Neuronal stem cell (in vitro differentiated cells): ENCODE results near the gene RYR1.

ENCODE experiments used
- DNase-seq: peaks from one replicate; pipeline ENCODE4 v3.0.0-alpha.2; 2013; ENCODE audit warnings: low spot score
- H2AFZ ChIP-seq: one replicate; pipeline ENCODE4 v1.6.1; 2013; ENCODE audit warnings: mild to moderate bottlenecking, low read length, inconsistent platforms
- H2AK5ac ChIP-seq: 2 replicates; pipeline ENCODE4 v1.6.1; 2013; ENCODE audit warnings: low read depth, mild to moderate bottlenecking, inconsistent platforms, low read length, moderate library complexity, mixed read lengths
- H2BK120ac ChIP-seq: 2 replicates; pipeline ENCODE4 v1.6.1; 2013; ENCODE audit warnings: low read depth, mild to moderate bottlenecking, inconsistent platforms, low read length, moderate library complexity, mixed read lengths
- H2BK12ac ChIP-seq: one replicate; pipeline ENCODE4 v1.6.1; 2013; ENCODE audit warnings: low read length, inconsistent platforms
- H2BK15ac ChIP-seq: 2 replicates; pipeline ENCODE4 v1.6.1; 2013; ENCODE audit warnings: mild to moderate bottlenecking, low read length, inconsistent platforms, mixed read lengths
- H2BK5ac ChIP-seq: one replicate; pipeline ENCODE4 v1.6.1; 2013; ENCODE audit warnings: inconsistent platforms, mild to moderate bottlenecking, low read length, moderate library complexity
- H3K14ac ChIP-seq: one replicate; pipeline ENCODE4 v1.6.1; 2013; ENCODE audit warnings: low read length, inconsistent platforms
- H3K18ac ChIP-seq: 2 replicates; pipeline ENCODE4 v1.6.1; 2013; ENCODE audit warnings: low read length, inconsistent platforms
- H3K23ac ChIP-seq: 2 replicates; pipeline ENCODE4 v1.6.1; 2013; ENCODE audit warnings: low read depth, mild to moderate bottlenecking, mixed read lengths, low read length, inconsistent platforms; ENCODE audit not compliant: poor library complexity
- H3K27ac ChIP-seq: replicated peaks from 3 replicates; pipeline ENCODE4 v1.5.1; 2013; ENCODE audit warnings: low read length, inconsistent platforms
- H3K27me3 ChIP-seq, 3 experiments: 2 replicates each; pipeline ENCODE4 v1.6.1; 2013; ENCODE audit warnings: low read length in 3 of 3, mild to moderate bottlenecking in 2 of 3, inconsistent platforms in 1 of 3, low read depth in 1 of 3, mixed read lengths in 1 of 3, moderate library complexity in 1 of 3; ENCODE audit not compliant: control insufficient read depth in 3 of 3, insufficient read depth in 3 of 3
- H3K36me3 ChIP-seq, 2 donors: replicated peaks in 1 of 2; 2 replicates each; pipeline ENCODE4 v1.6.1; 2013; ENCODE audit warnings: low read length in 2 of 2; ENCODE audit not compliant: control insufficient read depth in 2 of 2, insufficient read depth in 2 of 2
- H3K4ac ChIP-seq: 2 replicates; pipeline ENCODE4 v1.6.1; 2013; ENCODE audit warnings: inconsistent platforms, mild to moderate bottlenecking, low read length, moderate library complexity
- H3K4me1 ChIP-seq, 2 donors: 1 replicate in 1 of 2; 2 replicates in 1 of 2; pipeline ENCODE4 v1.6.1; 2013; ENCODE audit warnings: low read length in 2 of 2, low read depth in 1 of 2; ENCODE audit not compliant: control insufficient read depth in 2 of 2, insufficient read depth in 1 of 2
- H3K4me2 ChIP-seq: one replicate; pipeline ENCODE4 v1.6.1; 2013; ENCODE audit warnings: mild to moderate bottlenecking, low read length, inconsistent platforms; ENCODE audit not compliant: insufficient read depth, poor library complexity, severe bottlenecking
- H3K4me3 ChIP-seq, 2 donors: 2 replicates each; pipeline ENCODE4 v1.5.1; 2013; ENCODE audit warnings: low read length in 2 of 2, mild to moderate bottlenecking in 2 of 2, inconsistent platforms in 1 of 2, moderate library complexity in 1 of 2
- H3K79me1 ChIP-seq: one replicate; pipeline ENCODE4 v1.6.1; 2013; ENCODE audit warnings: low read depth, mild to moderate bottlenecking, inconsistent platforms, low read length, moderate library complexity
- H3K9ac ChIP-seq: one replicate; pipeline ENCODE4 v1.6.1; 2013; ENCODE audit warnings: mild to moderate bottlenecking, low read depth, low read length, inconsistent platforms; ENCODE audit not compliant: poor library complexity
- H3K9me3 ChIP-seq, 2 donors: replicated peaks in 1 of 2; 2 replicates each; pipeline versions ENCODE3 to v1.6.1; 2013; ENCODE audit warnings: low read length in 2 of 2, mild to moderate bottlenecking in 2 of 2, inconsistent platforms in 1 of 2, low read depth in 1 of 2, mixed read lengths in 1 of 2, moderate library complexity in 1 of 2; ENCODE audit not compliant: control insufficient read depth in 2 of 2, insufficient read depth in 1 of 2
- H4K8ac ChIP-seq: one replicate; pipeline ENCODE4 v1.6.1; 2013; ENCODE audit warnings: low read depth, mild to moderate bottlenecking, inconsistent platforms, low read length, moderate library complexity
- H4K91ac ChIP-seq: one replicate; pipeline ENCODE4 v1.6.1; 2013; ENCODE audit warnings: low read length, low read depth, mild to moderate bottlenecking, inconsistent platforms; ENCODE audit not compliant: poor library complexity
- WGBS, 2 donors: extraction: QIAGEN DNeasy Blood & Tissue Kit; methylation state at CpG; one replicate each; pipeline ENCODE4 v1.1.7; 2013; ENCODE audit warnings: missing lambda C conversion rate in 2 of 2, mixed read lengths in 1 of 2; ENCODE audit not compliant: insufficient read length in 2 of 2, insufficient replicate concordance in 1 of 2; ENCODE audit errors: extremely low coverage in 2 of 2; 5-methylcytosine and 5-hydroxymethylcytosine counted together

RYR1 gene

GRCh38 chr19:38496603-38497487 lies 63.4 kb downstream of the RYR1 start:
- H3K23ac ChIP-seq = peak overlapping the region; percentile 89
- H2BK15ac ChIP-seq = peak overlapping the region; percentile 26
- no peak overlapping the region for H2AFZ ChIP-seq
- H3K36me3 ChIP-seq = no peaks in the 10 kb centered on the region
- H3K18ac ChIP-seq = peak overlapping the region; percentile 28
- H2BK120ac ChIP-seq = no peak overlapping the region
- peaks cover 0 to 2% of the 10 kb centered on the region in 2 donors for H3K9me3 ChIP-seq
- H3K4ac ChIP-seq = no peak overlapping the region
- H3K9ac ChIP-seq = peak overlapping the region; percentile 21
- H3K4me3 ChIP-seq = no peak overlapping the region
- peak overlapping the region; percentile 75 for H2BK5ac ChIP-seq
- H3K27ac ChIP-seq = no peak overlapping the region
- no peak overlapping the region for H4K91ac ChIP-seq
- no peak for DNase-seq
- peak overlapping the region; percentile 28 for H2AK5ac ChIP-seq
- H3K27me3 ChIP-seq = no peaks in the 10 kb centered on the region
- H4K8ac ChIP-seq = peak overlapping the region; percentile 43
- H3K4me2 ChIP-seq = no peak overlapping the region
- WGBS, 2 donors = no CpG with 5 or more reads among the region's 30 CpGs
- no peaks in the 10 kb centered on the region for H3K79me1 ChIP-seq
- H3K4me1 ChIP-seq = no peaks in the 10 kb centered on the region
- H2BK12ac ChIP-seq = no peak overlapping the region
- peak overlapping the region; percentile 63 for H3K14ac ChIP-seq

GRCh38 chr19:38497907-38498306 lies 64.4 kb downstream of the RYR1 start:
- Histone ChIP-seq H4K91ac (no peak overlapping the region), H3K4me1 (no peaks in the 10 kb centered on the region), H3K36me3 (no peaks in the 10 kb centered on the region), H2BK12ac (no peak overlapping the region), H3K27ac (no peak overlapping the region), H3K14ac (no peak overlapping the region), H2BK120ac (no peak overlapping the region), H4K8ac (no peak overlapping the region), H2BK15ac (no peak overlapping the region), H2AFZ (no peak overlapping the region), H3K18ac (no peak overlapping the region), H3K9ac (no peak overlapping the region), H2BK5ac (no peak overlapping the region), H3K4ac (no peak overlapping the region), H3K23ac (no peak overlapping the region), H3K27me3 (no peaks in the 10 kb centered on the region), H3K9me3 (peaks cover 0 to 3% of the 10 kb centered on the region in 2 donors), H3K4me3 (no peak overlapping the region), H3K4me2 (no peak overlapping the region), H2AK5ac (no peak overlapping the region), H3K79me1 (no peaks in the 10 kb centered on the region)
- no peak for DNase-seq
- WGBS, 2 donors = no CpG with 5 or more reads among the region's 4 CpGs

GRCh38 chr19:38499532-38499931 lies 66.0 kb downstream of the RYR1 start:
- peaks cover 0 to 3% of the 10 kb centered on the region in 2 donors for H3K9me3 ChIP-seq
- no peak overlapping the region for H3K27ac ChIP-seq
- H4K91ac ChIP-seq = no peak overlapping the region
- no peak overlapping the region for H2BK120ac ChIP-seq
- H3K18ac ChIP-seq = no peak overlapping the region
- H2AK5ac ChIP-seq = peak overlapping the region; percentile 70
- H2AFZ ChIP-seq = no peak overlapping the region
- H3K23ac ChIP-seq = no peak overlapping the region
- no CpG with 5 or more reads among the region's 21 CpGs for WGBS, 2 donors
- H4K8ac ChIP-seq = no peak overlapping the region
- H2BK12ac ChIP-seq = no peak overlapping the region
- no peak overlapping the region for H3K14ac ChIP-seq
- no peak overlapping the region for H2BK15ac ChIP-seq
- no peak overlapping the region for H3K4ac ChIP-seq
- peak overlapping the region; percentile 75 for H2BK5ac ChIP-seq
- no peak overlapping the region for H3K4me2 ChIP-seq
- H3K27me3 ChIP-seq = no peaks in the 10 kb centered on the region
- no peaks in the 10 kb centered on the region for H3K79me1 ChIP-seq
- no peak overlapping the region for H3K4me3 ChIP-seq
- no peak for DNase-seq
- H3K9ac ChIP-seq = no peak overlapping the region
- no peaks in the 10 kb centered on the region for H3K36me3 ChIP-seq
- no peaks in the 10 kb centered on the region for H3K4me1 ChIP-seq

GRCh38 chr19:38500450-38500849 lies 67.0 kb downstream of the RYR1 start:
- peak overlapping the region; percentile 34 for H3K23ac ChIP-seq
- H3K9me3 ChIP-seq = peaks cover 0 to 3% of the 10 kb centered on the region in 2 donors
- no peak overlapping the region for H3K4me2 ChIP-seq
- no peak overlapping the region for H2BK5ac ChIP-seq
- no peak overlapping the region for H2BK12ac ChIP-seq
- H2BK120ac ChIP-seq = no peak overlapping the region
- H3K27me3 ChIP-seq = no peaks in the 10 kb centered on the region
- no peaks in the 10 kb centered on the region for H3K4me1 ChIP-seq
- no peak overlapping the region for H3K9ac ChIP-seq
- no peak overlapping the region for H3K4me3 ChIP-seq
- no peak overlapping the region for H3K14ac ChIP-seq
- H4K8ac ChIP-seq = no peak overlapping the region
- peak overlapping the region; percentile 81 for H2AK5ac ChIP-seq
- H3K79me1 ChIP-seq = no peaks in the 10 kb centered on the region
- DNase-seq = no peak
- no peak overlapping the region for H4K91ac ChIP-seq
- no peak overlapping the region for H2BK15ac ChIP-seq
- H3K4ac ChIP-seq = no peak overlapping the region
- H2AFZ ChIP-seq = no peak overlapping the region
- WGBS, 2 donors = no CpG with 5 or more reads among the region's 11 CpGs
- H3K36me3 ChIP-seq = no peaks in the 10 kb centered on the region
- H3K27ac ChIP-seq = no peak overlapping the region
- no peak overlapping the region for H3K18ac ChIP-seq
